PC-9 (cell line): ENCODE data around the gene COL4A2. TPM values are rescaled to one million over a fixed set of nuclear protein-coding genes. Genes with fewer than 3 reads are reported as not detected.

ENCODE experiments used
- BruUV-seq: library from RNA; stranded (reverse); fragments of 400-500 nt; replicated peaks from 2 replicates; lab custom pipeline; 2021; lab: Mats Ljungman, UMichigan
- CTCF ChIA-PET: fragments of 300-600 bp; sonication (Branson Sonifier 250); formaldehyde crosslinking; loops from one replicate; lab custom pipeline; 2022; ENCODE audit warnings: antibody characterized with exemption; lab: Charles Lee
- POLR2A ChIA-PET: fragments of 300-600 bp; sonication (Branson Sonifier 250); formaldehyde crosslinking; loops from one replicate; lab custom pipeline; 2022; ENCODE audit warnings: antibody characterized with exemption; ENCODE audit not compliant: unreplicated experiment; lab: Charles Lee
- DNase-seq, 2 experiments: peaks; one replicate each; pipeline versions ENCODE4 v3.0.0 to v3.0.0-alpha.2; 2015 to 2022; ENCODE audit warnings: mixed read lengths in 1 of 2
- H2AFZ ChIP-seq: fragments of 200-600 bp; sonication (generic); 2 replicates; pipeline ENCODE4 v1.8.1; 2017; ENCODE audit warnings: antibody characterized with exemption
- H3F3A ChIP-seq: fragments of 200-600 bp; sonication (generic); 2 replicates; pipeline ENCODE4 v1.8.1; 2017; ENCODE audit warnings: antibody characterized with exemption, mild to moderate bottlenecking, low read depth; ENCODE audit not compliant: insufficient read depth
- H3K27ac ChIP-seq: fragments of 200-600 bp; sonication (generic); 2 replicates; pipeline ENCODE4 v1.6.1; 2016; ENCODE audit warnings: mixed run types
- H3K27me3 ChIP-seq: fragments of 200-600 bp; sonication (generic); 2 replicates; pipeline ENCODE4 v1.6.1; 2016; ENCODE audit warnings: low read depth, mixed run types; ENCODE audit not compliant: insufficient read depth
- H3K36me3 ChIP-seq: fragments of 200-600 bp; sonication (generic); 2 replicates; pipeline ENCODE4 v1.6.1; 2016; ENCODE audit warnings: low read depth, mixed run types
- H3K4me1 ChIP-seq: fragments of 200-600 bp; sonication (generic); replicated peaks from 2 replicates; pipeline ENCODE4 v1.6.1; 2016; ENCODE audit warnings: mixed run types; ENCODE audit not compliant: insufficient read depth
- H3K4me2 ChIP-seq: fragments of 200-600 bp; sonication (generic); 2 replicates; pipeline ENCODE4 v1.6.1; 2017; ENCODE audit warnings: mixed run types
- H3K4me3 ChIP-seq: fragments of 200-600 bp; sonication (generic); 2 replicates; pipeline ENCODE4 v1.6.1; 2016; ENCODE audit warnings: mixed run types
- H3K79me2 ChIP-seq: fragments of 200-600 bp; sonication (generic); 2 replicates; pipeline ENCODE4 v1.6.1; 2017; ENCODE audit warnings: low read depth, mixed run types
- H3K9me2 ChIP-seq: fragments of 200-600 bp; sonication (generic); 2 replicates; pipeline ENCODE4 v1.8.1; 2017; ENCODE audit warnings: mild to moderate bottlenecking; ENCODE audit not compliant: insufficient read depth
- H3K9me3 ChIP-seq: fragments of 200-600 bp; sonication (generic); 2 replicates; pipeline ENCODE4 v1.8.1; 2016; ENCODE audit warnings: low read depth; ENCODE audit not compliant: insufficient read depth
- H4K20me1 ChIP-seq: fragments of 200-600 bp; sonication (generic); 2 replicates; pipeline ENCODE4 v1.8.1; 2017; ENCODE audit not compliant: insufficient read depth
- CTCF ChIP-seq: fragments of 200-600 bp; sonication (generic); conservative IDR thresholded peaks from 2 replicates; pipeline ENCODE4 v1.6.1; 2017; ENCODE audit warnings: mixed run types, antibody characterized with exemption, mild to moderate bottlenecking, moderate library complexity
- EZH2 ChIP-seq: fragments of 200-600 bp; sonication (generic); IDR thresholded peaks from 2 replicates; pipeline ENCODE4 v1.8.0; 2017; ENCODE audit warnings: antibody characterized with exemption, low read depth
- intact Hi-C: fragments of 100-400 bp; cut with micrococcal nuclease; formaldehyde crosslinking; loops from one replicate; pipeline ENCODE4 v1.10.0; 2022; ENCODE audit not compliant: unreplicated experiment
- total RNA-seq: library from RNA; stranded (reverse); gene quantifications from 2 replicates; pipeline ENCODE4 v1.2.3, GENCODE V29; 2021

Gene COL4A2
- total RNA-seq, 1 experiment from 2014 or later = 1.2 TPM

- H3K4me1 ChIP-seq = peaks cover 18% of the 10 kb centered on the region
- intact Hi-C loops = no loop called here
- TF ChIP-seq CTCF = no peak
- TF ChIP-seq EZH2 = no peak
- POLR2A ChIA-PET = no interaction called here
- H3K36me3 ChIP-seq = no peaks in the 10 kb centered on the region
- H3K4me3 ChIP-seq = no peak overlapping the region
- BruUV-seq = no TSS peak
- H3K27me3 ChIP-seq = no peaks in the 10 kb centered on the region
- no peak overlapping the region for H2AFZ ChIP-seq
- no peaks in the 10 kb centered on the region for H3K9me3 ChIP-seq
- H3F3A ChIP-seq = 0 out of 2 replicates have a peak, but pooled peaks cover 4% of the 10 kb centered on the region
- CTCF ChIA-PET = no interaction called here
- H3K79me2 ChIP-seq = no peaks in the 10 kb centered on the region
- no peak overlapping the region for H3K27ac ChIP-seq
- H3K4me2 ChIP-seq = no peak overlapping the region
- no peaks in the 10 kb centered on the region; the same call in 1 of the 2 replicates for H3K9me2 ChIP-seq
- DNase-seq = no peak
- no peaks in the 10 kb centered on the region for H4K20me1 ChIP-seq
These were observed 101.2 kb downstream of the COL4A2 start for GRCh38 chr13:110408286-110408685.

GRCh38 chr13:110409581-110409992 lies 102.5 kb downstream of the COL4A2 start:
- Histone ChIP-seq H3K79me2 (no peaks in the 10 kb centered on the region), H3K4me3 (no peak overlapping the region), H3K27ac (no peak overlapping the region), H3F3A (0 out of 2 replicates have a peak, but pooled peaks cover 4% of the 10 kb centered on the region), H3K9me3 (no peaks in the 10 kb centered on the region), H3K9me2 (no peaks in the 10 kb centered on the region; the same call in 1 of the 2 replicates), H2AFZ (no peak overlapping the region), H3K4me1 (peaks cover 15% of the 10 kb centered on the region), H3K27me3 (no peaks in the 10 kb centered on the region), H4K20me1 (no peaks in the 10 kb centered on the region), H3K36me3 (no peaks in the 10 kb centered on the region), H3K4me2 (no peak overlapping the region)
- DNase-seq = peak in 1 of 2 experiments; percentile 59
- no TSS peak for BruUV-seq
- CTCF ChIA-PET = interaction anchor here (0.6 kb wide), 2 partner anchors 86 to 201 kb away, joined by 3 to 4 read pairs; no protein-coding TSS in a partner anchor
- POLR2A ChIA-PET = interaction anchor here (0.6 kb wide), 1 partner anchor 16 kb away, joined by 3 read pairs; no protein-coding TSS in a partner anchor
- intact Hi-C loops = no loop called here
- no peak for TF ChIP-seq CTCF
- TF ChIP-seq EZH2 = no peak

GRCh38 chr13:110410000-110410399 lies 102.9 kb downstream of the COL4A2 start:
- no peaks in the 10 kb centered on the region for H3K9me2 ChIP-seq
- no peaks in the 10 kb centered on the region for H3K27me3 ChIP-seq
- no TSS peak for BruUV-seq
- no peak overlapping the region for H3K4me2 ChIP-seq
- no peaks in the 10 kb centered on the region for H3K9me3 ChIP-seq
- H3K4me3 ChIP-seq = no peak overlapping the region
- no peaks in the 10 kb centered on the region for H3K36me3 ChIP-seq
- no peak overlapping the region for H3K27ac ChIP-seq
- ChIA-PET CTCF (interaction anchor here (0.6 kb wide), 2 partner anchors 87 to 200 kb away, joined by 3 to 4 read pairs; no protein-coding TSS in a partner anchor), POLR2A (no interaction called here)
- peaks cover 15% of the 10 kb centered on the region for H3K4me1 ChIP-seq
- intact Hi-C loops = loop anchor here (10.0 kb wide), 1 partner anchor 275 kb away; no protein-coding TSS in a partner anchor
- TF ChIP-seq EZH2 = no peak
- TF ChIP-seq CTCF = no peak
- no peak overlapping the region for H2AFZ ChIP-seq
- H3K79me2 ChIP-seq = no peaks in the 10 kb centered on the region
- H4K20me1 ChIP-seq = no peaks in the 10 kb centered on the region
- H3F3A ChIP-seq = peaks cover 6% of the 10 kb centered on the region; the same call in 1 of the 2 replicates
- DNase-seq = no peak
